ENCODE measurements around the gene UNC119.

Gene UNC119

GRCh38 chr17:28572259-28573039, 20.0 kb upstream of the UNC119 start:
- no peak for DNase-seq

- DNase-seq: peak; percentile 95 to 98 (median 96)
Measured at GRCh38 chr17:28571361-28572122, 19.1 kb upstream of the UNC119 start, which contains the start of gene PIGS. TSS of gene PIGS (minus strand) at chr17:28571524. CDS start at chr17:28571496, 28 bp downstream.

GRCh38 chr17:28570716-28571360, 18.4 kb upstream of the UNC119 start:
- peak in 3 of 4 experiments; percentile 27 to 42 (median 31) for DNase-seq

- no peak for DNase-seq
Measured at GRCh38 chr17:28569446-28569845, 17.0 kb upstream of the UNC119 start.

GRCh38 chr17:28567604-28568003, 15.2 kb upstream of the UNC119 start:
- peak; percentile 38 to 75 (median 57) for DNase-seq

- no peak for DNase-seq
Measured at GRCh38 chr17:28563475-28563874, 11.1 kb upstream of the UNC119 start.

GRCh38 chr17:28555022-28555421, 2.6 kb upstream of the UNC119 start:
- no peak for DNase-seq

- peak in 2 of 4 experiments; percentile 16 to 31 for DNase-seq
Measured at GRCh38 chr17:28554565-28554964, 2.1 kb upstream of the UNC119 start.

- DNase-seq: no peak
Measured at GRCh38 chr17:28553000-28553505, 629 bp upstream of the UNC119 start.

- peak in 2 of 4 experiments; percentile 19 to 20 for DNase-seq
Measured at GRCh38 chr17:28551421-28552175, 826 bp downstream of the UNC119 start.

GRCh38 chr17:28550858-28551257, 1.6 kb downstream of the UNC119 start:
- no peak for DNase-seq

GRCh38 chr17:28549236-28550132, 2.9 kb downstream of the UNC119 start:
- DNase-seq: peak; percentile 67 to 86 (median 80)

- DNase-seq: no peak
Measured at GRCh38 chr17:28548417-28549130, 3.9 kb downstream of the UNC119 start.

GRCh38 chr17:28547623-28548416, 4.6 kb downstream of the UNC119 start:
- DNase-seq: peak; percentile 80 to 92 (median 88)

GRCh38 chr17:28547096-28547622, 5.3 kb downstream of the UNC119 start:
- no peak for DNase-seq

- no peak for DNase-seq
Measured at GRCh38 chr17:28545787-28546415, 6.5 kb downstream of the UNC119 start.

GRCh38 chr17:28545141-28545503, 7.3 kb downstream of the UNC119 start:
- no peak for DNase-seq

- no peak for DNase-seq
Measured at GRCh38 chr17:28544402-28545140, 7.9 kb downstream of the UNC119 start.
